ENCODE measurements around the gene EIF4G3.

The EIF4G3 gene

DNA sequence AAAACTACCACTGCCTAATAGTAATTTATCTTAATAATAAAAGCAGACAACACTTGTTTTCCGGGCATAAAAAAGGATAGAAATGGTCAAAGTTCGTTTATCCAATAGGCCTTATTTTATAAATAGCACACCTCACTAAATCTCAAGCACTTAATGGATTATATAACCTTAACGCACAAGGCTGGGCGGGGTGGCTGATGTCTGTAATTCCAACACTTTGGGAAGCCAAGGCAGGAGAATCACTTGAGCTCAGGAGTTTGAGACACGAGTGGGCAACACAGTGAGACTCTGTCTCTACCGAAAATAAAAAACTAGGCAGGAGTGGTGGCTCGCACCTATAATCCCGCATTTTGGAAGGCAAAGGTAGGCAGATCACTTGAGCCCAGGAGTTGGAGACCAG lies 12.4 kb downstream of the EIF4G3 start:
- DNase-seq = no peak
- Histone ChIP-seq H3K4me3 (ENCODE audit: control insufficient read depth in 1 of 7, extremely low read depth in 1 of 7, insufficient read depth in 4 of 7, low read depth in 2 of 7, low read length in 6 of 7) (no peak overlapping the region), H3K27ac (ENCODE audit: insufficient read depth in 1 of 2, low read depth in 1 of 2, low read length in 2 of 2, poor library complexity in 1 of 2, severe bottlenecking in 2 of 2) (no peak overlapping the region), H3K9me3 (ENCODE audit: control extremely low read depth in 1 of 5, control insufficient read depth in 4 of 5, insufficient read depth in 2 of 5, low read depth in 1 of 5, low read length in 4 of 5) (no peaks in the 10 kb centered on the region), H3K27me3 (replicated peaks in 2 of 5; ENCODE audit: control insufficient read depth in 4 of 5, insufficient read depth in 5 of 5, low read length in 4 of 5) (no peaks in the 10 kb centered on the region), H3K4me1 (ENCODE audit: control extremely low read depth in 1 of 4, control insufficient read depth in 4 of 4, insufficient read depth in 4 of 4, low read length in 3 of 4) (peaks cover 0 to 11% (median 4%) of the 10 kb centered on the region in 4 experiments), H3K36me3 (ENCODE audit: control insufficient read depth in 4 of 4, insufficient read depth in 4 of 4, low read length in 3 of 4) (peaks cover 9 to 35% (median 18%) of the 10 kb centered on the region in 4 experiments)
- POLR2A ChIA-PET = no interaction called here
- CTCF ChIA-PET = interaction anchor here (1.9 kb wide), 1 partner anchor 10 kb away, joined by 5 read pairs; no protein-coding TSS in a partner anchor
- WGBS (ENCODE audit: insufficient coverage) = 93% methylated on average over 7 of the region's 8 CpGs

DNA sequence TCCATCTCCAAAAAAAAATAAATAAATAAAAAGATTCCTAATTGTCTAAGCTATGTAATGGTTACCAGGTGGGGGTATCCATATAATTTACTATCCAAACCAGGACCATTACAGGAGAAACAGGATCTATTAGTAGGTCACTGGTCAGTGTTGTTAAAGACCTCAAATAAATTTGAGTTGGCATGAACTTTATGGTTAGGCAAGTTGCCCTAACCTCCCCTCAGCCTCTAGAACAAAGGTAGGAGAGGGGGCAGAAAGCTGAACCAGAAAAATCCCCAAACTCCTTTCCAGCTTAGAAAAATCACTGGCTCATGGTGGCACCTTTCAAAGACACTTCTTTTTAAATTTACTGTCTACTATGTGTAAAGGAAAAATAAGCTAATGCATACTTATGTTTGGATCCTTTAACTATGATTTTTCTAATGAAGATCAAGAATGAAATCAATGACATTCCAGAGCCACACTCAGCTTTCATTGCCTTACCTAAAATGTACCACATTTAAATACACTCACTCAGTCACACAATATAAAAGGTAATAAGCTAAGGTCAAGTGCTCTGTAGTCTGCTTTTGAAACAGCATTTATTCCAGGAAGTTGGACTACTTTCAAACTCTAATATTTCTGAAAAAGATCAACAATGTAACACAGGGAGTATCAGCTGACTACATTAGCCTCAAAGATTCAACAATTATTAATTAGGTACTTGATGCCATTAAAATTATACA lies 13.8 kb downstream of the EIF4G3 start:
- peaks cover 7 to 27% (median 16%) of the 10 kb centered on the region in 4 experiments for H3K36me3 ChIP-seq (ENCODE audit: control insufficient read depth in 4 of 4, insufficient read depth in 4 of 4, low read length in 3 of 4)
- CTCF ChIA-PET = interaction anchor here (0.6 to 1.6 kb wide), 2 partner anchors 10 to 14 kb away, joined by 3 to 6 read pairs; no protein-coding TSS in a partner anchor

DNA sequence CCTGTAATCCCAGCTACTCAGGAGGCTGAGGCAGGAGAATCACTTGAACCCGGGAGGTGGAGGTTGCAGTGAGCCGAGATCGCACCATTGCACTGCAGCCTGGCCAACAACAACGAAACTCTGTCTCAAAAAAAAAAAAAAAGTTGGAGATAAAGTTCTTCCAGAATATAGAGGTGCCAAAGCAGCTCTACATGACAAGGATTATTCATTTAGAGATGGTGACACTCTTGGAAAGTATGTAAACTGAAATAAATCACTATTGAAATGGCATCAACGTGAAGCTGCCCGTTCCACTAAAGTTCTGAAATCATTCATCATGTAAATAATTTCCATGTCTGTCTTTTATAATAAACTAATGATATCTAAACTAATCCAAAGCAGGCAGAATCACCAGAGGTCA lies 14.9 kb downstream of the EIF4G3 start:
- no peak for DNase-seq
- POLR2A ChIA-PET = no interaction called here
- H3K27ac ChIP-seq (ENCODE audit: insufficient read depth in 1 of 2, low read depth in 1 of 2, low read length in 2 of 2, poor library complexity in 1 of 2, severe bottlenecking in 2 of 2) = no peak overlapping the region
- H3K27me3 ChIP-seq (replicated peaks in 2 of 5; ENCODE audit: control insufficient read depth in 4 of 5, insufficient read depth in 5 of 5, low read length in 4 of 5) = no peaks in the 10 kb centered on the region
- H3K9me3 ChIP-seq (ENCODE audit: control extremely low read depth in 1 of 5, control insufficient read depth in 4 of 5, insufficient read depth in 2 of 5, low read depth in 1 of 5, low read length in 4 of 5) = no peaks in the 10 kb centered on the region
- H3K4me3 ChIP-seq (ENCODE audit: control insufficient read depth in 1 of 7, extremely low read depth in 1 of 7, insufficient read depth in 4 of 7, low read depth in 2 of 7, low read length in 6 of 7) = no peak overlapping the region
- CTCF ChIA-PET = interaction anchor here (1.0 to 1.6 kb wide), 2 partner anchors 9 to 180 kb away, joined by 3 to 6 read pairs; no protein-coding TSS in a partner anchor
- H3K4me1 ChIP-seq (ENCODE audit: control extremely low read depth in 1 of 4, control insufficient read depth in 4 of 4, insufficient read depth in 4 of 4, low read length in 3 of 4) = peaks cover 0 to 25% (median 12%) of the 10 kb centered on the region in 4 experiments
- H3K36me3 ChIP-seq (ENCODE audit: control insufficient read depth in 4 of 4, insufficient read depth in 4 of 4, low read length in 3 of 4) = peaks cover 3 to 21% (median 12%) of the 10 kb centered on the region in 4 experiments
- WGBS (ENCODE audit: insufficient coverage) = 100% methylated on average over 4 of the region's 6 CpGs

More for the DNA sequence above, 13.8 kb downstream of the EIF4G3 start:
- POLR2A ChIA-PET = interaction anchor here (0.7 kb wide), 1 partner anchor 13 kb away, joined by 3 read pairs; no protein-coding TSS in a partner anchor
- Histone ChIP-seq H3K4me3 (ENCODE audit: control insufficient read depth in 1 of 7, extremely low read depth in 1 of 7, insufficient read depth in 4 of 7, low read depth in 2 of 7, low read length in 6 of 7) (no peak overlapping the region), H3K27me3 (replicated peaks in 2 of 5; ENCODE audit: control insufficient read depth in 4 of 5, insufficient read depth in 5 of 5, low read length in 4 of 5) (no peaks in the 10 kb centered on the region), H3K27ac (ENCODE audit: insufficient read depth in 1 of 2, low read depth in 1 of 2, low read length in 2 of 2, poor library complexity in 1 of 2, severe bottlenecking in 2 of 2) (no peak overlapping the region), H3K4me1 (ENCODE audit: control extremely low read depth in 1 of 4, control insufficient read depth in 4 of 4, insufficient read depth in 4 of 4, low read length in 3 of 4) (peaks cover 0 to 14% (median 5%) of the 10 kb centered on the region in 4 experiments), H3K9me3 (ENCODE audit: control extremely low read depth in 1 of 5, control insufficient read depth in 4 of 5, insufficient read depth in 2 of 5, low read depth in 1 of 5, low read length in 4 of 5) (no peaks in the 10 kb centered on the region)
- DNase-seq = no peak

DNA sequence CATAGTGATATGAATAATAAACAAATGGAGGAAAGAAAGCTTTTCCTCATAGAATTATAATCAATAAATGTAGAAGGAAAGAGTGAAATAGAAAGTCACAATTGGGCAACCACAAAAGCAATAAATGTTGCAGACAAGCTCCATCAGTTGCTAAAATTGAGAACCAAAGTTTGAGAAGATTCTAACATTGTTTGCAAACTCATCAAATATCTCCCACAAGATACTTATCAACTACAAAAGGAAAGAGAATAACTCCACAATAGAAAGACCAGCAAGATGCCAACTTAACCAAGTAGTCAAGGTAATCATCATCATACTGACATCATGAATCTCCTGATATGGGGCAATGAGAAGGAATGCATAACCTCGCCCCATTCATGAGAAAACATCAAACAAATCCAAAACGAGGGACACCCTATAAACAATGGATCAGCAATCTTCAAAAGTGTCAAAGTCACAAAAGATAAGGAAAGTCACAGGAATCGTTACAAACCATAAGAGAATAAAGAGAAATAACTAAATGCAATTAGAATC lies 16.4 kb downstream of the EIF4G3 start:
- Histone ChIP-seq H3K27ac (ENCODE audit: insufficient read depth in 1 of 2, low read depth in 1 of 2, low read length in 2 of 2, poor library complexity in 1 of 2, severe bottlenecking in 2 of 2) (no peak overlapping the region), H3K36me3 (ENCODE audit: control insufficient read depth in 4 of 4, insufficient read depth in 4 of 4, low read length in 3 of 4) (peaks cover 2 to 18% (median 10%) of the 10 kb centered on the region in 4 experiments), H3K4me3 (ENCODE audit: control insufficient read depth in 1 of 7, extremely low read depth in 1 of 7, insufficient read depth in 4 of 7, low read depth in 2 of 7, low read length in 6 of 7) (no peak overlapping the region), H3K9me3 (ENCODE audit: control extremely low read depth in 1 of 5, control insufficient read depth in 4 of 5, insufficient read depth in 2 of 5, low read depth in 1 of 5, low read length in 4 of 5) (no peaks in the 10 kb centered on the region), H3K4me1 (ENCODE audit: control extremely low read depth in 1 of 4, control insufficient read depth in 4 of 4, insufficient read depth in 4 of 4, low read length in 3 of 4) (peaks cover 0 to 30% (median 13%) of the 10 kb centered on the region in 4 experiments), H3K27me3 (replicated peaks in 2 of 5; ENCODE audit: control insufficient read depth in 4 of 5, insufficient read depth in 5 of 5, low read length in 4 of 5) (no peaks in the 10 kb centered on the region)
- POLR2A ChIA-PET = no interaction called here
- CTCF ChIA-PET = no interaction called here
- no CpG with 5 or more reads among the region's 3 CpGs for WGBS (ENCODE audit: insufficient coverage)
- no peak for DNase-seq

DNA sequence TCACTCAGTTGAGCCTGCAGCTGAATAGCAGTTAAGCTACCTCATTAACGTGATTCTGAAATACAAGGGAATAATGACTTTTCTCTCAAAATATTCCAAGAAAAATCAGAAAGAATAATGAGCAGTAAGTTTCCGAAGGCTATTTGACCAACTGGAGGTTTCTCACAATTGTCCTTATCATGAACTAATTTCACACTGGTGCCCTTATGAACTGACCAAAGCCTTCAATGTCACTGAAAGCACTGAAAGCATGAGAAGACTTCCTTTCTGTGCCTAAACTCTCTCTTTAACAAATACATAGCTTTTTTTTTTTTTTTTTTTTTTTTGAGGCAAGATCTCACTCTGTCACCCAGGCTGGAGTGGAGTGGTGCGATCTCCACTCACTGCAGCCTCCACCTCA lies 18.8 kb downstream of the EIF4G3 start:
- POLR2A ChIA-PET = no interaction called here
- no peaks in the 10 kb centered on the region for H3K27me3 ChIP-seq (replicated peaks in 2 of 5; ENCODE audit: control insufficient read depth in 4 of 5, insufficient read depth in 5 of 5, low read length in 4 of 5)
- H3K4me1 ChIP-seq (ENCODE audit: control extremely low read depth in 1 of 4, control insufficient read depth in 4 of 4, insufficient read depth in 4 of 4, low read length in 3 of 4) = peaks cover 7 to 45% (median 21%) of the 10 kb centered on the region in 4 experiments
- H3K27ac ChIP-seq (ENCODE audit: insufficient read depth in 1 of 2, low read depth in 1 of 2, low read length in 2 of 2, poor library complexity in 1 of 2, severe bottlenecking in 2 of 2) = no peak overlapping the region
- no peaks in the 10 kb centered on the region for H3K9me3 ChIP-seq (ENCODE audit: control extremely low read depth in 1 of 5, control insufficient read depth in 4 of 5, insufficient read depth in 2 of 5, low read depth in 1 of 5, low read length in 4 of 5)
- no peak overlapping the region for H3K4me3 ChIP-seq (ENCODE audit: control insufficient read depth in 1 of 7, extremely low read depth in 1 of 7, insufficient read depth in 4 of 7, low read depth in 2 of 7, low read length in 6 of 7)
- DNase-seq = no peak
- H3K36me3 ChIP-seq (ENCODE audit: control insufficient read depth in 4 of 4, insufficient read depth in 4 of 4, low read length in 3 of 4) = peaks cover 0 to 11% (median 5%) of the 10 kb centered on the region in 4 experiments
- WGBS (ENCODE audit: insufficient coverage) = 100% methylated on average over 1 of the region's 3 CpGs
- CTCF ChIA-PET = interaction anchor here (1.7 kb wide), 1 partner anchor 17 kb away, joined by 4 read pairs; no protein-coding TSS in a partner anchor

DNA sequence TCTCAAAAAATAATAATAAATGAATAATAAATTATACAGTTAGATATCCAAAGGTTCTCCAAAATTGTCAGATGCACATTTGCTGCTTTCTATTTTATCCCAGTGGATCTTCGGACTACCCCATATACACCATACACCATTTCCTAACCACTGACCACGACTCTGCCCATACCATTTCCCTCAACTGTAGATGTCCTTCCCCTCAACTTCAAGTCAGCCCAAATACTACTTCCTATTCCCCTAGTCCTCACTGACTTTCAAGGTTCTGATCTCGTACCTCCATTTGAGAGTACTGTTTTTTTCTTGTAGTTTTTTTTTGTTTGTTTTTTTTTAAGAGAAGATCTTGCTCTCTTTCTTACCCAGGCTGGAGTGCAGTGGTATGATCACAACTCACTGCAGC lies 19.6 kb downstream of the EIF4G3 start:
- Histone ChIP-seq H3K27me3 (replicated peaks in 2 of 5; ENCODE audit: control insufficient read depth in 4 of 5, insufficient read depth in 5 of 5, low read length in 4 of 5) (no peaks in the 10 kb centered on the region), H3K9me3 (ENCODE audit: control extremely low read depth in 1 of 5, control insufficient read depth in 4 of 5, insufficient read depth in 2 of 5, low read depth in 1 of 5, low read length in 4 of 5) (no peaks in the 10 kb centered on the region), H3K36me3 (ENCODE audit: control insufficient read depth in 4 of 4, insufficient read depth in 4 of 4, low read length in 3 of 4) (peaks cover 0 to 11% (median 3%) of the 10 kb centered on the region in 4 experiments), H3K4me1 (ENCODE audit: control extremely low read depth in 1 of 4, control insufficient read depth in 4 of 4, insufficient read depth in 4 of 4, low read length in 3 of 4) (peaks cover 7 to 50% (median 24%) of the 10 kb centered on the region in 4 experiments), H3K27ac (ENCODE audit: insufficient read depth in 1 of 2, low read depth in 1 of 2, low read length in 2 of 2, poor library complexity in 1 of 2, severe bottlenecking in 2 of 2) (peak overlapping the region in 1 of 2 experiments; percentile 10), H3K4me3 (ENCODE audit: control insufficient read depth in 1 of 7, extremely low read depth in 1 of 7, insufficient read depth in 4 of 7, low read depth in 2 of 7, low read length in 6 of 7) (peak overlapping the region in 1 of 7 experiments; percentile 42)
- 13% methylated on average over 2 of the region's 3 CpGs for WGBS (ENCODE audit: insufficient coverage)
- ChIA-PET CTCF (no interaction called here), POLR2A (no interaction called here)
- DNase-seq = peak in 1 of 3 donors; percentile 30

DNA sequence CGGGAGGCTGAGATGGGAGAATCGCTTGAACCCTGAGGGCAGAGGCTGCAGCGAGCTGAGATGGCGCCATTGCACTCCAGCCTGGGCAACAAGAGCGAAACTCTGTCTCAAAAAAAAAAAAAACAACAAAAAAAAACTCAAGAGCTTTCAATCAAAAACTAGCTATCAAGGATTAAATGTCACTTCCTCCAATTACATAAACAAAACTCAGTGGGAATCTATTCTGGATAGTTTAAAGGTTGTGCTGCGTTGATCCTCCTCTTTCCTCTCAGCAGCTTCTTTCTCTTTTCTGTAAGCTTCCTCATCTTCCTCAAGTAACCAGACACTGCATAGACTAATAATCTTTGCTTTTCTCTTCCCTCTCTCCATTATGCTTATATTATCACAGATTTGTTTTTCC lies 20.7 kb downstream of the EIF4G3 start:
- H3K27me3 ChIP-seq (replicated peaks in 2 of 5; ENCODE audit: control insufficient read depth in 4 of 5, insufficient read depth in 5 of 5, low read length in 4 of 5) = no peaks in the 10 kb centered on the region
- no CpG with 5 or more reads among the region's 6 CpGs for WGBS (ENCODE audit: insufficient coverage)
- H3K4me1 ChIP-seq (ENCODE audit: control extremely low read depth in 1 of 4, control insufficient read depth in 4 of 4, insufficient read depth in 4 of 4, low read length in 3 of 4) = peaks cover 7 to 58% (median 26%) of the 10 kb centered on the region in 4 experiments
- H3K27ac ChIP-seq (ENCODE audit: insufficient read depth in 1 of 2, low read depth in 1 of 2, low read length in 2 of 2, poor library complexity in 1 of 2, severe bottlenecking in 2 of 2) = no peak overlapping the region
- H3K4me3 ChIP-seq (ENCODE audit: control insufficient read depth in 1 of 7, extremely low read depth in 1 of 7, insufficient read depth in 4 of 7, low read depth in 2 of 7, low read length in 6 of 7) = no peak overlapping the region
- no peaks in the 10 kb centered on the region for H3K9me3 ChIP-seq (ENCODE audit: control extremely low read depth in 1 of 5, control insufficient read depth in 4 of 5, insufficient read depth in 2 of 5, low read depth in 1 of 5, low read length in 4 of 5)
- ChIA-PET POLR2A (interaction anchor here (0.6 kb wide), 1 partner anchor 32 kb away, joined by 4 read pairs; no protein-coding TSS in a partner anchor), CTCF (interaction anchor here (1.1 kb wide), 1 partner anchor 31 kb away, joined by 4 read pairs; no protein-coding TSS in a partner anchor)
- peaks cover 0 to 8% (median 2%) of the 10 kb centered on the region in 4 experiments for H3K36me3 ChIP-seq (ENCODE audit: control insufficient read depth in 4 of 4, insufficient read depth in 4 of 4, low read length in 3 of 4)
- DNase-seq = no peak
